HG02970 (cell line): ENCODE results near the gene EHMT1.

ENCODE experiments used
- ATAC-seq: cut with Tn5 transposase; IDR thresholded peaks from one replicate; pipeline ENCODE4 v1.9.1; 2021; ENCODE audit warnings: mild to moderate bottlenecking, moderate library complexity, moderate number of reproducible peaks; ENCODE audit not compliant: unreplicated experiment, low FRiP score

The EHMT1 gene

DNA sequence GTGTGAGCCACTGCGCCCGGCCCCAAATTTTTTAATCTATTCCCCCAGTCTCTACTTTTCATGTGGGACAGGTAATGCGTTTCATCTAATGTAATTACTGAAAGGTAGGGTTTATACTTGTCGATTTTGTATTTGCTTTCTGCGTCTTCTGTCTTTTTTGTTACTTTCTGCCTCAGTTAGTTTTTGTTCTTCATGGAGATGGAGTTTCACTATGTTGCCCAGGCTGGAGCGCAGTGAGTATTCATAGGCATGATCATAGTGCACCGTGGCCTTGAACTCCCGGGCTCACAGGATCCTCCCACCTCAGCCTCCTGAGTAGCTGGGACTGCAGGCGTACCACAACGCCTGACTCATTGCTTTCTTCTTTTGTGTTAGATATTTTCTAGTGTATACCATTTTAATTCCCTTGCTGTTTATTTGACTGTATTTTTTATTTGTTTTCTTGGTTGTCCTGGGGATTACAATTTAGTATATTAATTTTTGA, 23.4 kb downstream of the EHMT1 start:
- no peak for ATAC-seq

DNA sequence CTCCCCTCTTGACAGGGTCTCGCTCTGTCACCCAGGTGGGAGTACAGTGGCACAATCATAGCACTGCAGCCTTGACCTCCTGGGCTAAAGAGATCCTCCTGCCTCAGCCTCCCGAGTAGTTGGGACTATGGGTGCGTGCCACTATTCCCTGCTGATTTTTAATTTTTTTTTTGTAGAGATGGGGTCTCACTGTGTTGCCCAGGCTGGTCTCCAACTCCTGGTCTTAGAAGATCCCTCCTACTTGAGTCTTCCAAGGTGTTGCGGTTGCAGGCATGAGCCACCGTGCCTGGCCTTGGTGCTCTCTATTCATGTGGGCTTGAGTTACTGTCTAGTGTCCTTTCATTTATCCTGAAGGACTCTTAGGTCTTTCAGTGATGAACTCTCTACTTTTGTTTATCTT, 24.1 kb downstream of the EHMT1 start:
- ATAC-seq, result no peak

- no peak for ATAC-seq
Observed at GRCh38 chr9:137643921-137644320, 25.1 kb downstream of the EHMT1 start.

- no peak for ATAC-seq
Observed at GRCh38 chr9:137645211-137645610, 26.4 kb downstream of the EHMT1 start.

DNA sequence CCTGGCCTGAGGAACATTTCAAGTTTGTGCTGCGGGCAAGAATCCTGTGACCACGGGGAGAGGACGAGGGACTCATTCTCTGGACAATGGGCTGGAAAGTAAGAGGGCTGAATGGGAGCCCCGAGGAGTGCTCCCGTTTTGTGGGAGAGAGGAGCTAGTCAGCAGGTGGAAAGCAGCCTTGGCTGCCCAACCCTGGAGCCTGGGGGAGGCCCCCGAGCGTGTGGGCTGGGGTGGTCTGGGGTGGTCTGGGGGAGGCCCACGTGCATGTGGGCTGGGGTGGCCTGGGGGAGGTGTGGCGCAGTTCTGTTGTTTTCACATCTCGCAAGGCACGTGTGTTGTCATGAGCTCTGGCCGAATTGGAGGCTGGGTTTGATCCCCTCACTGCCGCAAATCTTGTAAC, 27.5 kb downstream of the EHMT1 start:
- no peak for ATAC-seq

GRCh38 chr9:137647096-137647714, 28.4 kb downstream of the EHMT1 start:
- no peak for ATAC-seq

DNA sequence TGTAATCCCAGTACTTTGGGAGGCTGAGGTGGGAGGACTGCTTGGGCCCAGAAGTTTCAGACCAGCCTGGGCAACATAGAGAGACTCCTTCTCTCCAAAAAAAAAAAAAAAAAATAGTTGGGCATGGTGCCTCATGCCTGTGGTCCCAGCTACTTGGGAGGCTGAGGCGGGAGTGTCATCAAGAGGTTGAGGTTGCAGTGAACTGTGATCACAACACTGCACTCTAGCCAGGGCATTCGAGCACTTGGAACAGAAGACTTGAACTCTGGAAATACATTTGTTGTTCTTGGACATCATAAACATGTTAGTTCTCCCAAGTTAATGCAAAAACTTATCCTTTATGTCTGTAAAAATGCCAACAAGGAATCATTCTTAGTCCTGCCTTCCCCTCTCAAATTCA, 29.6 kb downstream of the EHMT1 start:
- no peak for ATAC-seq

DNA sequence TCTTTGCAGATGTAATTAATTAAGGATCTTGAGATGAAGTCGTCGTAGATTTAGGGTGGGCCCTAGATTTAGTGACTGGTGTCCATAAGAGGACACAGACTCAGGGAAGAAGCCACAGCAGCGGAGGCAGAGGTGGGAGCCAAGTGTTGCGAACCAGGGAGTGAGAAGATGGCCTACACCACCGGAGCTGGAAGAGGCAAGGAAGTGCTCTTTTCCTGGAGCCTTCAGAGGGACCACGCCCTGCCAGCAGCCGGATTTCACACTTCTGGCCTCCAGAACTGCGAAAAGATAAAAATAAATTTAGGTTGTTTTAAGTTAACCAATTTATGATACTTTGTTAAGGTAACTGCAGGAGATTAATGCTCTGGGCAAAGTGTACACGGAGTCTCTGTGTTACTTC, 30.7 kb downstream of the EHMT1 start:
- ATAC-seq, result no peak

GRCh38 chr9:137650259-137650658, 31.5 kb downstream of the EHMT1 start:
- ATAC-seq, result no peak

- ATAC-seq, result no peak
Observed at GRCh38 chr9:137650779-137651178, 32.0 kb downstream of the EHMT1 start.

DNA sequence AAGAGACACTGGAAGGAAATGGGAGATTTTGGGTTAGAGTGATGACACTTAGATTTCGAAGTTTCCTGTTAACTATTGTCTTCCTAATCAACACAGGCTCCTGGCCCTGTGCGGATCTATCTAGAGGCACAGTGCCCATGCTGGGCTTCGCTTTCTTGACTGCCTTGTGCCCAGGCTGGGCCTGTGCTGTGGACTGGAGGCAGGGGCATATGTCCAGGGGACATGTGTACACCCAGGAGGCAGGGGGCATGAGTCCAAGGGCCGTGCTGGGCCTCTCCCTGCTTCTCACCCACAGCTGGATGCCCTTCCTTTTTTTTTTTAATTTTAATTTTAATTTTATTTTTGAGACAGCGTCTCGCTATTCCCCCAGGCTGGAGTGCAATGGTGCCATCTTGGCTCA, 37.6 kb downstream of the EHMT1 start:
- no peak for ATAC-seq

DNA sequence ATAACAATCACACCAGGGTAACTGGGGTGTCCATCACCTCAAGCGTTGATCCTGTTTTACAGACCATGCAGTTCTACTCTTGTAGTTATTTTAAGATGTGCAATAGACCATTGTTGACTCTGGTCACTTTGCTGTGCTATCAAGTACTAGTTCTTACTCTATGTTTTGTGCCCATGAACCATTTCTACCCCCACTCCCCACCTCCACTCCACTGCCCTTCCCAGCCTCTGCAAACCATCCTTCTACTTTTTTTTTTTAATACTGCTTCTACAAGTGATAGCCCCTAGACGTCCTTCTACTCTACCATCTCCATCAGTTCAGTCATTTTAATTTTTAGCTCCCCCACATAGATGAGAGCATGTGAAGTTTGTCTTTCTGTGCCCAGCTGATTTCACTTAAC, 38.8 kb downstream of the EHMT1 start:
- ATAC-seq, result no peak

DNA sequence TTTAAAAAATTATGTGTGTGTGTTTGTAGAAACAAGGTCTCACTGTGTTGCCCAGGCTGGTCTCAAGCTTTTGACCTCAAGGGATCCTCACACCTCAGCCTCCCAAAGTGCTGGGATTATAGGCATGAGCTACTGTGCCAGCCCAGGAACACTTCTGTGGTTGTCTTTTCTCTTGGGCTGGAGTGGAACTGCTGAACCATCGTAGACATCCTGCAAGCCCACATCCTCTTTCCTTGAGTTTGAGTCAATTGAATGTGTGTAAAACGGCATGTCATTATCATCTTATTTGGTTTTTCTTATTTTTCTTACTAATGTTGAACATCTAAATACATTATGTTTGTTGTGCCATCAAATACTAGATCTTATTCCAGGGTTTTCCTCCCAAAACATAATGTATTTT, 40.0 kb downstream of the EHMT1 start:
- no peak for ATAC-seq

GRCh38 chr9:137660144-137660543, 41.3 kb downstream of the EHMT1 start:
- no peak for ATAC-seq

- no peak for ATAC-seq
Observed at GRCh38 chr9:137663584-137663983, 44.8 kb downstream of the EHMT1 start.

DNA sequence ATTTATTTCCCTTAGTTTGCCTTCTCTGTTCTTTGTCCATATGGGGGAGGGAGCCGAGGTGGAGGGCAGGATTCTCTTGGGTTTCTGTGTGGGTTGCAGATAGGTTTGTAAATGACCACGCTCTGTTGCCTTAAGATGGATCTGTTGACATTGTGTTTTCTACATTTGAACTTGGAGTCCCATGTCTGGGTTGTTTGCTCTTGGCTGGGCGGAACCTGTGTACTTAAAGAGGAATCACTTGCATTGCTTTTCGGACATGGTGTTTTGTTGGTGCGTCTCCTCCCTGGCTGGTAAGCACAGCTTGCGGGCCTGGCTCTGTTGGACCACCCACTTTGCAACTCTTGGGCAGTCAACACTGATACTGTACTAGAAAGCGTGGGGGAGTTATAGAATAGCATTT, 45.9 kb downstream of the EHMT1 start:
- ATAC-seq, result no peak

GRCh38 chr9:137665226-137665625, 46.4 kb downstream of the EHMT1 start:
- no peak for ATAC-seq

DNA sequence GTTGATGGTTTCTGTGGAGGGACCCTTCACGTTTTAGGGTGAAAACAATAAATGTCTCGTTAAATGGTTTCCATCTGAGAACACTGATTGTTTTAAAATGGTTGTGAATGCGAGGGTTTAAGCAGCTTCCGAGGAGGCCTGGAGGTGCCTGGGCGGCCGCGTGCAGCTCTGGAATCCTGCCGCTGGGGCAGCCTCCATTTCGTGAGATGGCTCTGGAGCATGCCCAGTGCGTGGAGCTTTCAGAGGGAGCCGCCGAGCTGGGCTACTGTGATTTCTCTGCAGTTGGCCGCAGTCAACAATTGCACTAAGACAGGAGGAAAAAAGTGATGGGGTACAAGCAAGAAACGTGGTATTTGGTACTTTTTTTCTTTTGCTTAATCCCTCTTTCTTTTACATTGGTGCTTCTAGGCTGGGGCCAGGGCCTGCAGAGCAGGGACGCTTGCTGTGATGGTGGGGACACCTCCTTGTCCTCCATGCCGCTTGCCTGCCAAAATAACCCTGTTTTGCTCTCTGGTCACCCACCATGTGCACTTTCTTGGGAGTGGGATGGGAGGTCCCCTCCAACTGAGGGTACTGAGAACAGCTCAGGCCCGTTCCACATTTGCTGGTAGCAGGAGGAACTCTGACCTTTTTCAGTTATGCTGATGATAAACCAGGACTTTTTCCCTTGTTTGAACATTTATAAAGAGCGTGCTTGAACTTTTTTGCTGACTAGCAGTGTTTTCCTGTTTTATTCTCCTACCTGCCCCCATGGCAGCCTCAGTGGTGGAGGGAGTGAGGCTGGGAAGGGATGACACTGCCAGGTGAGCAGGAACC, 47.1 kb downstream of the EHMT1 start:
- no peak for ATAC-seq

GRCh38 chr9:137666513-137666822, 47.7 kb downstream of the EHMT1 start:
- no peak for ATAC-seq

DNA sequence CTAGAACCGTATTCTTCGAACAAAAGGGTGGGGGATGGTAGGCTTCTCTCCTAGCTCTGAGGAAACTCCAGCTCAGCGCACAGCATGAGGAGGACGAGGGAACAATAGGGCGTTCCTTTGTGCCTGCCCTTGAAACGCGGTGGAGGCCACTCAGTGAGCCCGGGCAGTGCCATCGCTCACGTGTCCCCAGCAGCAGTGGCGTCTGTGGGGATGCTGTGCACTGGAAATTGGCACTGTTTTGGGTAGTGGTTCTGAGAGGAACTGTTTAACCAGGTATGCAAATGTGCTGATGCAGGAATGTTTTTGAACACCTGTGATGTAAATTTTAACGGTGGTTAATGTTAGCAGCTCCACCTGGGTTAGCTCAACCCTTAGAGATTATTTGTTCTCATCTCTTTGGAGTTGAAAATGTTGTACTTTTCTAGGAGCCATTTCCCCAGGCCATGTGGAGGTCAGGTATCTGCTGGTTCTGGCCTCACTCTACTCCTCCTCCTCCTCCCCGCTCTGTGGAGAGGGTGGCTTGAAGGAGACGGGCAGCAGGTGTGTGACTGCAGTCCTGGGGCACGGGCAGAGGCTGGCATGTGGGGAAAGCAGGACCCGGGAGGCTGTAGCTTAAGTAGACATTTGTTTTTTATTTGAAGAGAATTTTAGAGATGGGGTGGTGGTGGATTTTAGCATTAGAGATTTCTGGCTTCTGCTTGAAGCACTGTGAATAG, 48.3 kb downstream of the EHMT1 start:
- ATAC-seq, result no peak

DNA sequence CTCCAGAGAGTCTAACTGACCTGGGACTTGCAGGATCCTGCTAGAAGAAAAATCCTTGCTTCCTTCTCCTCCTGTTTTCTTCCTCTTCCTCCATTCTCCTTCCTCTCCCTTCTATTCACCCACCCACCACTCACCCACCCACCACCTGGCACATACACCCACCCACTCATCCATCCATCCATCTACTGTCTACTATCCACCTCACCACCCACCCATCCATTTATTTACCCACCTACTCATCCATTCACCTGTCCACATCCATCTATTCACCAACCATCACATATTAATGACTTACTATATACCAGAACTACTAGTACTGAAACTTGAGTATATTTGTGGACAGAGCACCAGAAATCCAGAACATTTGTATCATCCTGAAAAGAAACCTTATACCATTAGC, 49.4 kb downstream of the EHMT1 start:
- ATAC-seq, result no peak

GRCh38 chr9:137669261-137669672, 50.5 kb downstream of the EHMT1 start:
- ATAC-seq, result no peak
